Upper lobe of left lung (tissue), 6 donors: ENCODE results near the gene AJUBA. TPM values are rescaled to one million over a fixed set of nuclear protein-coding genes. Genes with fewer than 3 reads are reported as not detected.

ENCODE experiments used
- ATAC-seq, 2 donors: fragments of 200-7000 bp; cut with Tn5 transposase; one replicate each; pipeline ENCODE4 v1.9.1; 2022; ENCODE audit warnings: mild to moderate bottlenecking in 2 of 2, moderate library complexity in 2 of 2; ENCODE audit not compliant: low FRiP score in 2 of 2
- DNase-seq, 2 donors: peaks; one replicate each; pipeline ENCODE4 v3.0.0-alpha.2; 2019 to 2020
- H3K27ac ChIP-seq, 4 donors: fragments of 200-600 bp; sonication (generic); one replicate each; pipeline ENCODE4 v1.5.1; 2016 to 2019
- H3K27me3 ChIP-seq, 4 donors: fragments of 200-600 bp; sonication (generic); one replicate each; pipeline ENCODE4 v1.5.1; 2017 to 2019
- H3K36me3 ChIP-seq, 4 donors: fragments of 200-600 bp; sonication (generic); one replicate each; pipeline ENCODE4 v1.5.1; 2016 to 2019
- H3K4me1 ChIP-seq, 4 donors: fragments of 200-600 bp; sonication (generic); one replicate each; pipeline ENCODE4 v1.5.1; 2018 to 2019
- H3K4me3 ChIP-seq, 4 donors: fragments of 200-600 bp; sonication (generic); one replicate each; pipeline ENCODE4 v1.5.1; 2017 to 2019; ENCODE audit warnings: mild to moderate bottlenecking in 2 of 4, moderate library complexity in 1 of 4
- H3K9me3 ChIP-seq, 4 donors: fragments of 200-600 bp; sonication (generic); one replicate each; pipeline ENCODE4 v1.5.1; 2018 to 2019
- EP300 ChIP-seq, 4 donors: sonication (generic); formaldehyde crosslinking; IDR thresholded peaks; one replicate each; pipeline ENCODE4 v1.5.1; 2017; ENCODE audit warnings: antibody characterized with exemption in 4 of 4, control low read depth in 2 of 4
- POLR2A ChIP-seq, 4 donors: fragments of 450-650 bp; IDR thresholded peaks; one replicate each; pipeline ENCODE4 v1.5.1; 2016 to 2017; ENCODE audit warnings: antibody characterized with exemption in 4 of 4, mild to moderate bottlenecking in 2 of 4
- POLR2AphosphoS5 ChIP-seq, 2 donors: sonication (generic); formaldehyde crosslinking; IDR thresholded peaks; one replicate each; pipeline ENCODE4 v1.5.1; 2017; ENCODE audit warnings: antibody characterized with exemption in 2 of 2
- WGBS, 2 donors: methylation state at CpG; one replicate each; pipeline ENCODE4 v1.1.5; 2017 to 2018; 5-methylcytosine and 5-hydroxymethylcytosine counted together
- total RNA-seq, 6 donors: library from RNA; depleted of rRNA in 4 of 6; stranded (reverse); fragments of >200 nt in 4 of 6; gene quantifications; one replicate each; pipeline versions ENCODE4 v1.1.0 to v1.2.1, GENCODE V29; 2016 to 2021
- TF ChIP-seq, protein P1 (sequence below), 6 experiments: fragments of 450-650 bp in 4 of 6; fragments of 200-600 bp in 2 of 6; sonication (generic) in 2 of 6; IDR thresholded peaks; one replicate each; pipeline ENCODE4 v1.5.1; 2016 to 2019; ENCODE audit warnings: antibody characterized with exemption in 6 of 6
- donor health status: DM: no; HTN: no; CAD: no; lungs with moderate emphysema.
- donor health status: DM: no; HTN: yes; CAD: no; lungs with severe emphysema.

AJUBA gene
- total RNA-seq, 6 donors from 2014 or later = 34.4 to 50.3 (median 39.5) TPM

GRCh38 chr14:22987291-22987690, 4.9 kb upstream of the AJUBA start:
- Histone ChIP-seq H3K27me3 (no peaks in the 10 kb centered on the region), H3K4me1 (peaks cover 7 to 16% (median 9%) of the 10 kb centered on the region in 4 donors), H3K9me3 (no peaks in the 10 kb centered on the region), H3K4me3 (no peak overlapping the region), H3K36me3 (peaks cover 0 to 10% (median 0%) of the 10 kb centered on the region in 4 donors), H3K27ac (no peak overlapping the region)
- DNase-seq (peak in 1 of 2 donors; percentile 59), ATAC-seq (no peak)
- WGBS, 2 donors = 83% methylated on average over 5 to 8 of the region's 8 CpGs
- TF ChIP-seq, protein P1, sequence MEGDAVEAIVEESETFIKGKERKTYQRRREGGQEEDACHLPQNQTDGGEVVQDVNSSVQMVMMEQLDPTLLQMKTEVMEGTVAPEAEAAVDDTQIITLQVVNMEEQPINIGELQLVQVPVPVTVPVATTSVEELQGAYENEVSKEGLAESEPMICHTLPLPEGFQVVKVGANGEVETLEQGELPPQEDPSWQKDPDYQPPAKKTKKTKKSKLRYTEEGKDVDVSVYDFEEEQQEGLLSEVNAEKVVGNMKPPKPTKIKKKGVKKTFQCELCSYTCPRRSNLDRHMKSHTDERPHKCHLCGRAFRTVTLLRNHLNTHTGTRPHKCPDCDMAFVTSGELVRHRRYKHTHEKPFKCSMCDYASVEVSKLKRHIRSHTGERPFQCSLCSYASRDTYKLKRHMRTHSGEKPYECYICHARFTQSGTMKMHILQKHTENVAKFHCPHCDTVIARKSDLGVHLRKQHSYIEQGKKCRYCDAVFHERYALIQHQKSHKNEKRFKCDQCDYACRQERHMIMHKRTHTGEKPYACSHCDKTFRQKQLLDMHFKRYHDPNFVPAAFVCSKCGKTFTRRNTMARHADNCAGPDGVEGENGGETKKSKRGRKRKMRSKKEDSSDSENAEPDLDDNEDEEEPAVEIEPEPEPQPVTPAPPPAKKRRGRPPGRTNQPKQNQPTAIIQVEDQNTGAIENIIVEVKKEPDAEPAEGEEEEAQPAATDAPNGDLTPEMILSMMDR (IDR thresholded peaks at IDR 0.05) = no peak
- TF ChIP-seq POLR2A (IDR thresholded peaks at IDR 0.05) (no peak), POLR2AphosphoS5 (IDR thresholded peaks at IDR 0.05) (no peak), EP300 (IDR thresholded peaks at IDR 0.05) (no peak)

GRCh38 chr14:22986508-22987054, 4.2 kb upstream of the AJUBA start:
- peaks cover 10 to 23% (median 16%) of the 10 kb centered on the region in 4 donors for H3K4me1 ChIP-seq
- TF ChIP-seq POLR2AphosphoS5 (IDR thresholded peaks at IDR 0.05) (no peak), POLR2A (IDR thresholded peaks at IDR 0.05) (no peak), EP300 (IDR thresholded peaks at IDR 0.05) (no peak)
- TF ChIP-seq, protein P1 (IDR thresholded peaks at IDR 0.05) = peak; percentile 75 to 91 (median 88)
- ATAC-seq (peak; percentile 62 to 68), DNase-seq (peak in 1 of 2 donors; percentile 91)
- no peak overlapping the region for H3K4me3 ChIP-seq
- no peaks in the 10 kb centered on the region for H3K9me3 ChIP-seq
- H3K27ac ChIP-seq = no peak overlapping the region
- peaks cover 0 to 2% (median 1%) of the 10 kb centered on the region in 4 donors for H3K27me3 ChIP-seq
- H3K36me3 ChIP-seq = peaks cover 0 to 10% (median 0%) of the 10 kb centered on the region in 4 donors
- 26% methylated on average over 5 of the region's 5 CpGs for WGBS, 2 donors

DNA sequence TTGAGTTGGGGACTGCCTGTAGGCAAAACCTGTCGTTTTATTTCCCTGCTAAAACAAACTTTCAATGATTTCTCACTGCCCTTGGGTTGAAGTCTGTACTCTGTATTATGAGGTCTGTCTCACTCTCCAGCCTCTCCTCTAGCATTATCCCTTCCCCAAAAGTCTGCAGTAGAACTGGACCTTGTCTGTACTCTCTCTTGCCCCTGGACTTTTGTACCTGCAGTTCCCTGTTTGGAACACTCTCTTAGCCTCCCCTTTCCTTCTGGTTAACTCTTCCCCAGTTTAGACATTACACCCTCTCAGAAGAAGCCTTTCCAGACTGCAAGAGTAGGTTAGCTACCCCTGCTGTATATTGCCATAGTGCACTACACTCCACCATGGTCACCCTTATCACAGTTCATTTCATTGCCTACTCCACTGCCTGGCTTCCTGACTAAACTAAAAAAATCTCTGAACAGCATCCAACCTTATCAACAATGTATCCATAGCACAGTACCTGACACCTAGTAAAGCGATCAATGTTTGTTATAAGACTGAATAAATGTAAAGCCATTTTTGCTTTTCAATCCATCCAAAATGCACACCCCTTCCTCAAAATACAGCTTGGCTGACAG, 3.6 kb upstream of the AJUBA start:
- H3K9me3 ChIP-seq = no peaks in the 10 kb centered on the region
- H3K36me3 ChIP-seq = peaks cover 0 to 10% (median 0%) of the 10 kb centered on the region in 4 donors
- WGBS, 2 donors = 70 to 72% methylated on average over 2 of the region's 2 CpGs
- no peak overlapping the region for H3K4me3 ChIP-seq
- DNase-seq = no peak
- no peak for TF ChIP-seq POLR2AphosphoS5 (IDR thresholded peaks at IDR 0.05)
- no peak for TF ChIP-seq POLR2A (IDR thresholded peaks at IDR 0.05)
- TF ChIP-seq, protein P1 (IDR thresholded peaks at IDR 0.05) = no peak
- no peak for TF ChIP-seq EP300 (IDR thresholded peaks at IDR 0.05)
- no peak overlapping the region for H3K27ac ChIP-seq
- peaks cover 10 to 29% (median 19%) of the 10 kb centered on the region in 4 donors for H3K4me1 ChIP-seq
- H3K27me3 ChIP-seq = peaks cover 0 to 8% (median 7%) of the 10 kb centered on the region in 4 donors
- no peak for ATAC-seq

- peaks cover 0 to 10% (median 0%) of the 10 kb centered on the region in 4 donors for H3K36me3 ChIP-seq
- no peaks in the 10 kb centered on the region for H3K9me3 ChIP-seq
- H3K4me3 ChIP-seq = no peak overlapping the region
- no peak overlapping the region for H3K27ac ChIP-seq
- ATAC-seq (no peak), DNase-seq (no peak)
- peaks cover 0 to 13% (median 7%) of the 10 kb centered on the region in 4 donors for H3K27me3 ChIP-seq
- WGBS, 2 donors = 94 to 95% methylated on average over 6 of the region's 6 CpGs
- TF ChIP-seq EP300 (IDR thresholded peaks at IDR 0.05) (no peak), POLR2AphosphoS5 (IDR thresholded peaks at IDR 0.05) (no peak), POLR2A (IDR thresholded peaks at IDR 0.05) (no peak)
- TF ChIP-seq, protein P1 (IDR thresholded peaks at IDR 0.05) = no peak
- H3K4me1 ChIP-seq = peaks cover 16 to 38% (median 24%) of the 10 kb centered on the region in 4 donors
These were observed 2.8 kb upstream of the AJUBA start for GRCh38 chr14:22984959-22985658.
